Hematopoietic multipotent progenitor cell treated with erythropoietin and hydrocortisone succinate and interleukin-3 and kit ligand, for 17 days (in vitro differentiated cells): ENCODE data around the gene CELSR2.

Experiments used
- DNase-seq: peaks from one replicate; pipeline ENCODE4 v3.0.0-alpha.2; 2015; ENCODE audit warnings: low spot score

The CELSR2 gene

GRCh38 chr1:109306832-109307273, 57.5 kb downstream of the CELSR2 start, which contains the start of gene MYBPHL:
Gene MYBPHL, minus strand, starts transcription at chr1:109307011. Its CDS starts 20 bp downstream, at chr1:109306991.
- DNase-seq, result no peak

GRCh38 chr1:109307274-109308021, 58.1 kb downstream of the CELSR2 start:
- no peak for DNase-seq

GRCh38 chr1:109309347-109309746, 60.0 kb downstream of the CELSR2 start:
- DNase-seq, result no peak

- DNase-seq, result no peak
Observed at GRCh38 chr1:109312246-109312645, 62.9 kb downstream of the CELSR2 start.

GRCh38 chr1:109312978-109313775, 63.8 kb downstream of the CELSR2 start:
- no peak for DNase-seq

GRCh38 chr1:109314795-109315194, 65.5 kb downstream of the CELSR2 start:
- no peak for DNase-seq

GRCh38 chr1:109315288-109315687, 65.9 kb downstream of the CELSR2 start:
- DNase-seq, result no peak

- DNase-seq, result no peak
Observed at GRCh38 chr1:109316506-109316905, 67.2 kb downstream of the CELSR2 start.

- DNase-seq, result no peak
Observed at GRCh38 chr1:109319114-109319513, 69.8 kb downstream of the CELSR2 start.

- no peak for DNase-seq
Observed at GRCh38 chr1:109322974-109323373, 73.6 kb downstream of the CELSR2 start.
